Glutamatergic neuron (in vitro differentiated cells): Measurements from ENCODE around the gene GRB10. TPM values are rescaled to one million over a fixed set of nuclear protein-coding genes. Genes with fewer than 3 reads are reported as not detected.

ENCODE experiments used
- DNase-seq: peaks from one replicate; pipeline ENCODE4 v3.0.0; 2022
- H3K27ac Mint-ChIP-seq: one replicate; pipeline ENCODE4 v1.8.0; 2020; ENCODE audit warnings: mild to moderate bottlenecking, mixed read lengths, inconsistent platforms; ENCODE audit not compliant: unreplicated experiment
- H3K27me3 Mint-ChIP-seq: one replicate; pipeline ENCODE4 v1.8.0; 2020; ENCODE audit warnings: mild to moderate bottlenecking, moderate library complexity, mixed read lengths, inconsistent platforms; ENCODE audit not compliant: unreplicated experiment
- H3K36me3 Mint-ChIP-seq: one replicate; pipeline ENCODE4 v1.8.0; 2020; ENCODE audit warnings: mild to moderate bottlenecking, mixed read lengths, inconsistent platforms; ENCODE audit not compliant: unreplicated experiment
- H3K4me1 Mint-ChIP-seq: one replicate; pipeline ENCODE4 v1.8.0; 2020; ENCODE audit warnings: mild to moderate bottlenecking, low read depth, mixed read lengths, inconsistent platforms; ENCODE audit not compliant: unreplicated experiment
- H3K4me3 Mint-ChIP-seq: one replicate; pipeline ENCODE4 v1.8.0; 2020; ENCODE audit warnings: mild to moderate bottlenecking, mixed read lengths, inconsistent platforms; ENCODE audit not compliant: unreplicated experiment
- H3K9me3 Mint-ChIP-seq: one replicate; pipeline ENCODE4 v1.8.0; 2020; ENCODE audit warnings: mild to moderate bottlenecking, moderate library complexity, mixed read lengths, inconsistent platforms; ENCODE audit not compliant: unreplicated experiment
- CTCF ChIP-seq: fragments of 200-600 bp; sonication (generic); IDR thresholded peaks from one replicate; pipeline ENCODE4 v1.5.0; 2021; ENCODE audit not compliant: partially characterized antibody, unreplicated experiment
- total RNA-seq: library from RNA; stranded (reverse); fragmentation: NEBNext Ultra II Directional; extraction: Animal tissue kit (Norgen Biotek cat#: 25700); gene quantifications from one replicate; pipeline ENCODE4 v1.2.1, GENCODE V29; 2021; ENCODE audit not compliant: unreplicated experiment

The GRB10 gene
- total RNA-seq, 1 donor from 2014 or later, result 182 TPM

GRCh38 chr7:50826371-50827172 lies 43.9 kb upstream of the GRB10 start:
- Mint-ChIP-seq H3K27ac (no peak overlapping the region), H3K4me1 (no peaks in the 10 kb centered on the region), H3K4me3 (no peak overlapping the region), H3K9me3 (no peaks in the 10 kb centered on the region), H3K27me3 (no peaks in the 10 kb centered on the region), H3K36me3 (peaks cover 9% of the 10 kb centered on the region)
- no peak for TF ChIP-seq CTCF
- DNase-seq, result no peak

DNA sequence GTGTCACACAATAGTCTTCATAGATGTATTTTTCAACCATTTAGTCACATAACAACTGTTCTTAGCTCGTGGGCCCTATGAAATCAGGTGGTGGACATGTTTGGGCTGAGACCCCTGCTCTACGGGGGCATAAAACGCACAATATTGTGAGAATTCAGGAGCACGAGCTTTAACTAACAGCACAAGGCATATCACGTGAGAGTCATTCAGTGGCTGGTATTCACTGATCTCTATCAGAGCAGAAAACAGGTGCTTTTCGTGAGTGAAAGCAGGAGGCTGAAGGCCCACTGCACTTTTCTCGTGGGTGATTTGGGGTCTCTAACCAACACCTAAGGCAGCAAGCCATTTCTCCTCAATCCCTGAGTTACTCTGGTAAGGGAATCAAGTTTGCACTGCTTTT lies 42.8 kb upstream of the GRB10 start:
- peaks cover 1% of the 10 kb centered on the region for H3K27me3 Mint-ChIP-seq
- no peak for TF ChIP-seq CTCF
- no peaks in the 10 kb centered on the region for H3K4me1 Mint-ChIP-seq
- H3K4me3 Mint-ChIP-seq, result no peak overlapping the region
- no peak for DNase-seq
- no peak overlapping the region for H3K27ac Mint-ChIP-seq
- H3K36me3 Mint-ChIP-seq, result peaks cover 5% of the 10 kb centered on the region
- no peaks in the 10 kb centered on the region for H3K9me3 Mint-ChIP-seq

- no peak for TF ChIP-seq CTCF
- H3K9me3 Mint-ChIP-seq, result no peaks in the 10 kb centered on the region
- DNase-seq, result no peak
- H3K4me1 Mint-ChIP-seq, result no peaks in the 10 kb centered on the region
- H3K36me3 Mint-ChIP-seq, result peaks cover 5% of the 10 kb centered on the region
- H3K4me3 Mint-ChIP-seq, result no peak overlapping the region
- no peak overlapping the region for H3K27ac Mint-ChIP-seq
- H3K27me3 Mint-ChIP-seq, result peaks cover 1% of the 10 kb centered on the region
Observed at GRCh38 chr7:50824882-50825281, 42.2 kb upstream of the GRB10 start.

- Mint-ChIP-seq H3K4me1 (no peaks in the 10 kb centered on the region), H3K9me3 (no peaks in the 10 kb centered on the region), H3K27ac (no peak overlapping the region), H3K27me3 (peaks cover 1% of the 10 kb centered on the region), H3K4me3 (no peak overlapping the region), H3K36me3 (peaks cover 5% of the 10 kb centered on the region)
- DNase-seq, result no peak
- no peak for TF ChIP-seq CTCF
Observed at GRCh38 chr7:50822706-50823105, 40.0 kb upstream of the GRB10 start.

GRCh38 chr7:50822110-50822509 lies 39.4 kb upstream of the GRB10 start:
- H3K27me3 Mint-ChIP-seq, result peaks cover 1% of the 10 kb centered on the region
- H3K27ac Mint-ChIP-seq, result no peak overlapping the region
- peaks cover 5% of the 10 kb centered on the region for H3K36me3 Mint-ChIP-seq
- DNase-seq, result no peak
- H3K4me1 Mint-ChIP-seq, result no peaks in the 10 kb centered on the region
- H3K9me3 Mint-ChIP-seq, result no peaks in the 10 kb centered on the region
- no peak for TF ChIP-seq CTCF
- H3K4me3 Mint-ChIP-seq, result no peak overlapping the region
